ENCODE measurements around the gene CR1L. TPM values are rescaled to one million over a fixed set of nuclear protein-coding genes. Genes with fewer than 3 reads are reported as not detected.
A peak's percentile ranks its signal among the peaks of the same experiment; 100 is the strongest.
"Not testable (repeated sequence)": the region's sequence is repeated elsewhere in the genome, so short reads cannot be mapped to it uniquely, and the experiment has no call there.

CR1L gene
- total RNA-seq, 2 donors from 2014 or later, result not detected

GRCh38 chr1:207672522-207673130, 27.7 kb downstream of the CR1L start:
- Histone ChIP-seq H3K4me1 (peaks cover 7% of the 10 kb centered on the region), H3K27ac (no peak overlapping the region), H3K36me3 (replicated peaks in 1 of 2; ENCODE audit: insufficient read depth in 1 of 2, low read depth in 2 of 2) (no peaks in the 10 kb centered on the region), H3K27me3 (peaks cover 0 to 8% of the 10 kb centered on the region in 2 donors), H3K4me3 (no peak overlapping the region), H3K9me3 (no peaks in the 10 kb centered on the region)
- ATAC-seq (no peak), DNase-seq (peak in 2 of 4 donors; percentile 47 to 48)
- 19 to 25% methylated on average over 5 of the region's 5 CpGs for WGBS, 2 donors
- intact Hi-C loops (cut with DNase I), result no loop called here
- TF ChIP-seq CTCF (IDR thresholded peaks at IDR 0.05) (peak in 5 of 7 experiments; percentile 23 to 51 (median 29)), POLR2A (IDR thresholded peaks at IDR 0.05) (no peak)

DNA sequence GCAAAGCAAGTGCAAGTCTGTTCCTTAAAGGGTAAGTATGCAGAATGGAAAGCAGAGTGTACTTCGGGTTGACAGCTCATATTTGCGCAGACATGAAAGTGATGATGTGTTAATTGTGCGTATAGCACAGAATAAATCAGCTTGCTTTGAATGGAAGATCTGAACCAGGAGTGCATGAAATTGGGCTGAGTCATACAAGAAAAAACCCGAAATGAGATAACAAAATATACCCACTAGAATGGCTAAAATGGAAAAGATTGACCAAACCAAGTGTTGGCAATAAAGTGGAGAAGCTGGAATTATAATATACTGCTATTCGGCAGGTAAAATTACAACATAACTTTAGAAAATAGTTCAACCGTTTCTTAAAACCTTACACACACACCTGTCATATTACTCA, 28.5 kb downstream of the CR1L start:
- H3K4me1 ChIP-seq, result peaks cover 7% of the 10 kb centered on the region
- ATAC-seq, result no peak
- TF ChIP-seq POLR2A (IDR thresholded peaks at IDR 0.05) (no peak), CTCF (IDR thresholded peaks at IDR 0.05) (no peak)
- no peaks in the 10 kb centered on the region for H3K9me3 ChIP-seq
- no peaks in the 10 kb centered on the region for H3K36me3 ChIP-seq (replicated peaks in 1 of 2; ENCODE audit: insufficient read depth in 1 of 2, low read depth in 2 of 2)
- no peak overlapping the region for H3K27ac ChIP-seq
- peaks cover 0 to 8% of the 10 kb centered on the region in 2 donors for H3K27me3 ChIP-seq
- H3K4me3 ChIP-seq, result no peak overlapping the region
- no peak for DNase-seq
- intact Hi-C loops (cut with DNase I), result no loop called here
- 57 to 65% methylated on average over 6 of the region's 6 CpGs for WGBS, 2 donors

DNA sequence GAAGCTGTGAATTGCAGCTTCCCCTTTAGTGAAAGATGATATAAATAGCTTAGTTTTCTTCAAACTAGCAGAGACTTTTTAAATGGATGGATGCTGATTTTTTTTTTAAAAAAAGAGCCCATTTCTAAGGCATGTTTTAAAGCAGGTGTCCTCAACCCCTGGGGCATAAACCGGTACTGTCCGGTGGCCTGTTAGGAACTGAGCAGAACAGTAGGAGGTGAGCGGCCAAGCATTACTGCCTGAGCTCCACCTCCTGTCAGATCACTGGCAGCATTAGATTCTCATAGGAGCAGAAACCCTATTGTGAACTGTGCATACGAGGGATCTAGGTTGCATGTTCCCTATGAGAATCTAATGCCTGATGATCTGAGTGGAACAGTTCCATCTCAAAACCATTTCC, 31.2 kb downstream of the CR1L start:
- ATAC-seq (no peak), DNase-seq (no peak)
- Histone ChIP-seq H3K9me3 (no peaks in the 10 kb centered on the region), H3K27me3 (no peaks in the 10 kb centered on the region), H3K36me3 (replicated peaks in 1 of 2; ENCODE audit: insufficient read depth in 1 of 2, low read depth in 2 of 2) (no peaks in the 10 kb centered on the region), H3K4me1 (no peaks in the 10 kb centered on the region), H3K27ac (no peak overlapping the region), H3K4me3 (no peak overlapping the region)
- TF ChIP-seq CTCF (IDR thresholded peaks at IDR 0.05), result no peak
- no peak for TF ChIP-seq POLR2A (IDR thresholded peaks at IDR 0.05)
- WGBS, 2 donors, result 84 to 89% methylated on average over 4 of the region's 4 CpGs
- intact Hi-C loops (cut with DNase I), result no loop called here

GRCh38 chr1:207680590-207681388, 35.9 kb downstream of the CR1L start:
- intact Hi-C loops (cut with DNase I); H3K27me3 ChIP-seq; H3K36me3 ChIP-seq (replicated peaks in 1 of 2; ENCODE audit: insufficient read depth in 1 of 2, low read depth in 2 of 2); H3K27ac ChIP-seq; H3K9me3 ChIP-seq; H3K4me1 ChIP-seq; DNase-seq; H3K4me3 ChIP-seq; ATAC-seq: not testable (repeated sequence)
- WGBS, 2 donors, result 61 to 63% methylated on average over 6 of the region's 6 CpGs

- H3K4me3 ChIP-seq; DNase-seq; H3K9me3 ChIP-seq; H3K36me3 ChIP-seq (replicated peaks in 1 of 2; ENCODE audit: insufficient read depth in 1 of 2, low read depth in 2 of 2); intact Hi-C loops (cut with DNase I); ATAC-seq; H3K27me3 ChIP-seq; H3K4me1 ChIP-seq; H3K27ac ChIP-seq: not testable (repeated sequence)
- 85 to 88% methylated on average over 6 of the region's 6 CpGs for WGBS, 2 donors
These were observed 38.0 kb downstream of the CR1L start for GRCh38 chr1:207682872-207683434.

GRCh38 chr1:207690551-207690950, 45.6 kb downstream of the CR1L start:
- H3K9me3 ChIP-seq, ATAC-seq: not testable (repeated sequence)

More at GRCh38 chr1:207690551-207690950, 45.6 kb downstream of the CR1L start:
- H3K27ac ChIP-seq; H3K4me1 ChIP-seq; H3K27me3 ChIP-seq; DNase-seq; H3K36me3 ChIP-seq (replicated peaks in 1 of 2; ENCODE audit: insufficient read depth in 1 of 2, low read depth in 2 of 2); H3K4me3 ChIP-seq; intact Hi-C loops (cut with DNase I): not testable (repeated sequence)
- 83 to 90% methylated on average over 4 of the region's 4 CpGs for WGBS, 2 donors
